Measurements from ENCODE around the gene CTDSPL. TPM values are rescaled to one million over a fixed set of nuclear protein-coding genes. Genes with fewer than 3 reads are reported as not detected.

CTDSPL gene
- total and polyA plus RNA-seq, 10 of the 15 experiments (the other 5 are each of a cell fraction or from before 2014, with no cell fraction given), result 0.05 to 0.51 (median 0.18) TPM; not detected in 6

GRCh38 chr3:37930495-37930894 lies 68.8 kb downstream of the CTDSPL start:
- no peak for TF ChIP-seq POLR2AphosphoS2 (IDR thresholded peaks at IDR 0.05; ENCODE audit: low read depth, low read length)
- TF ChIP-seq, protein P1, sequence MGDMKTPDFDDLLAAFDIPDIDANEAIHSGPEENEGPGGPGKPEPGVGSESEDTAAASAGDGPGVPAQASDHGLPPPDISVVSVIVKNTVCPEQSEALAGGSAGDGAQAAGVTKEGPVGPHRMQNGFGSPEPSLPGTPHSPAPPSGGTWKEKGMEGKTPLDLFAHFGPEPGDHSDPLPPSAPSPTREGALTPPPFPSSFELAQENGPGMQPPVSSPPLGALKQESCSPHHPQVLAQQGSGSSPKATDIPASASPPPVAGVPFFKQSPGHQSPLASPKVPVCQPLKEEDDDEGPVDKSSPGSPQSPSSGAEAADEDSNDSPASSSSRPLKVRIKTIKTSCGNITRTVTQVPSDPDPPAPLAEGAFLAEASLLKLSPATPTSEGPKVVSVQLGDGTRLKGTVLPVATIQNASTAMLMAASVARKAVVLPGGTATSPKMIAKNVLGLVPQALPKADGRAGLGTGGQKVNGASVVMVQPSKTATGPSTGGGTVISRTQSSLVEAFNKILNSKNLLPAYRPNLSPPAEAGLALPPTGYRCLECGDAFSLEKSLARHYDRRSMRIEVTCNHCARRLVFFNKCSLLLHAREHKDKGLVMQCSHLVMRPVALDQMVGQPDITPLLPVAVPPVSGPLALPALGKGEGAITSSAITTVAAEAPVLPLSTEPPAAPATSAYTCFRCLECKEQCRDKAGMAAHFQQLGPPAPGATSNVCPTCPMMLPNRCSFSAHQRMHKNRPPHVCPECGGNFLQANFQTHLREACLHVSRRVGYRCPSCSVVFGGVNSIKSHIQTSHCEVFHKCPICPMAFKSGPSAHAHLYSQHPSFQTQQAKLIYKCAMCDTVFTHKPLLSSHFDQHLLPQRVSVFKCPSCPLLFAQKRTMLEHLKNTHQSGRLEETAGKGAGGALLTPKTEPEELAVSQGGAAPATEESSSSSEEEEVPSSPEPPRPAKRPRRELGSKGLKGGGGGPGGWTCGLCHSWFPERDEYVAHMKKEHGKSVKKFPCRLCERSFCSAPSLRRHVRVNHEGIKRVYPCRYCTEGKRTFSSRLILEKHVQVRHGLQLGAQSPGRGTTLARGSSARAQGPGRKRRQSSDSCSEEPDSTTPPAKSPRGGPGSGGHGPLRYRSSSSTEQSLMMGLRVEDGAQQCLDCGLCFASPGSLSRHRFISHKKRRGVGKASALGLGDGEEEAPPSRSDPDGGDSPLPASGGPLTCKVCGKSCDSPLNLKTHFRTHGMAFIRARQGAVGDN (IDR thresholded peaks at IDR 0.05), result no peak
- Histone ChIP-seq H3K4me2 (ENCODE audit: control insufficient read depth, insufficient read depth) (no peak overlapping the region), H3K27ac (ENCODE audit: control insufficient read depth, insufficient read depth) (no peak overlapping the region), H2AFZ (ENCODE audit: control insufficient read depth, low read depth, low read length) (no peak overlapping the region), H3K27me3 (replicated peaks in 1 of 2; ENCODE audit: control insufficient read depth in 2 of 2, insufficient read depth in 2 of 2, low read length in 1 of 2) (no peaks in the 10 kb centered on the region; a peak in 1 of 4 replicates), H4K20me1 (ENCODE audit: control insufficient read depth, insufficient read depth) (no peaks in the 10 kb centered on the region), H3K79me2 (ENCODE audit: control insufficient read depth, insufficient read depth, low read length) (no peaks in the 10 kb centered on the region), H3K36me3 (ENCODE audit: control insufficient read depth in 2 of 2, insufficient read depth in 2 of 2, low read length in 1 of 2) (no peaks in the 10 kb centered on the region), H3K9ac (ENCODE audit: control insufficient read depth, insufficient read depth, low read length) (no peak overlapping the region), H3K4me1 (ENCODE audit: control insufficient read depth, insufficient read depth, low read length) (no peaks in the 10 kb centered on the region), H3K4me3 (no peak overlapping the region), H3K9me3 (replicated peaks; ENCODE audit: control insufficient read depth, insufficient read depth, low read length) (no peaks in the 10 kb centered on the region; the same call in 2 of the 3 replicates)
- CTCF ChIA-PET, result no interaction called here
- WGBS (ENCODE audit: insufficient coverage, insufficient replicate concordance, low lambda C conversion rate, missing lambda C conversion rate), result 47% methylated on average over 2 of the region's 2 CpGs
- SMC1A ChIA-PET (ENCODE audit: uncharacterized antibody, unreplicated experiment), result no interaction called here
- POLR2A ChIA-PET, result no interaction called here
- intact Hi-C loops (cut with micrococcal nuclease; ENCODE audit: unreplicated experiment), result no loop called here
- FAIRE-seq (no peak), DNase-seq (ENCODE audit: low read depth, low spot score) (no peak), ATAC-seq (no peak)
- RAD21 ChIA-PET (ENCODE audit: unreplicated experiment), result no interaction called here
- in situ Hi-C loops (cut with MboI), result no loop called here
- BruUV-seq (replicated peaks), result no TSS peak

GRCh38 chr3:37932505-37932904 lies 70.8 kb downstream of the CTDSPL start:
- FAIRE-seq (no peak), DNase-seq (ENCODE audit: low read depth, low spot score) (no peak), ATAC-seq (no peak)
- Histone ChIP-seq H3K4me2 (ENCODE audit: control insufficient read depth, insufficient read depth) (no peak overlapping the region), H2AFZ (ENCODE audit: control insufficient read depth, low read depth, low read length) (no peak overlapping the region), H3K4me3 (no peak overlapping the region), H3K9ac (ENCODE audit: control insufficient read depth, insufficient read depth, low read length) (no peak overlapping the region), H3K79me2 (ENCODE audit: control insufficient read depth, insufficient read depth, low read length) (no peaks in the 10 kb centered on the region), H3K27me3 (replicated peaks in 1 of 2; ENCODE audit: control insufficient read depth in 2 of 2, insufficient read depth in 2 of 2, low read length in 1 of 2) (no peaks in the 10 kb centered on the region; a peak in 1 of 4 replicates), H3K27ac (ENCODE audit: control insufficient read depth, insufficient read depth) (no peak overlapping the region), H4K20me1 (ENCODE audit: control insufficient read depth, insufficient read depth) (no peaks in the 10 kb centered on the region), H3K36me3 (ENCODE audit: control insufficient read depth in 2 of 2, insufficient read depth in 2 of 2, low read length in 1 of 2) (no peaks in the 10 kb centered on the region), H3K9me3 (replicated peaks; ENCODE audit: control insufficient read depth, insufficient read depth, low read length) (no peaks in the 10 kb centered on the region; the same call in 2 of the 3 replicates), H3K4me1 (ENCODE audit: control insufficient read depth, insufficient read depth, low read length) (no peaks in the 10 kb centered on the region)
- WGBS (ENCODE audit: insufficient coverage, insufficient replicate concordance, low lambda C conversion rate, missing lambda C conversion rate), result 36% methylated on average over 3 of the region's 3 CpGs
- no TSS peak for BruUV-seq (replicated peaks)
- in situ Hi-C loops (cut with MboI) (no loop called here), intact Hi-C loops (cut with micrococcal nuclease; ENCODE audit: unreplicated experiment) (no loop called here)
- no peak for TF ChIP-seq ASH2L (IDR thresholded peaks at IDR 0.05; ENCODE audit: borderline replicate concordance, low read depth)
- TF ChIP-seq CEBPZ (IDR thresholded peaks at IDR 0.05; ENCODE audit: low read depth, low read length), result no peak
- TF ChIP-seq KDM1A (IDR thresholded peaks at IDR 0.05; ENCODE audit: borderline replicate concordance), result no peak
- TF ChIP-seq MTA2 (IDR thresholded peaks at IDR 0.05; ENCODE audit: low read depth), result no peak
- TF ChIP-seq RELA (IDR thresholded peaks at IDR 0.05; ENCODE audit: borderline replicate concordance, partially characterized antibody), result no peak
- ChIA-PET SMC1A (ENCODE audit: uncharacterized antibody, unreplicated experiment) (no interaction called here), CTCF (interaction anchor here (1.2 kb wide), 1 partner anchor 35 kb away, joined by 4 read pairs; no protein-coding TSS in a partner anchor), RAD21 (ENCODE audit: unreplicated experiment) (no interaction called here), POLR2A (no interaction called here)

Measured in GM12878 (cell line).